HG03064 (cell line): ENCODE results near the gene FEV.

Source experiments
- ATAC-seq: cut with Tn5 transposase; IDR thresholded peaks from one replicate; pipeline ENCODE4 v1.9.1; 2021; ENCODE audit warnings: low read depth; ENCODE audit not compliant: unreplicated experiment

The FEV gene

GRCh38 chr2:219018286-219018685, 33.3 kb upstream of the FEV start:
- ATAC-seq, result no peak

DNA sequence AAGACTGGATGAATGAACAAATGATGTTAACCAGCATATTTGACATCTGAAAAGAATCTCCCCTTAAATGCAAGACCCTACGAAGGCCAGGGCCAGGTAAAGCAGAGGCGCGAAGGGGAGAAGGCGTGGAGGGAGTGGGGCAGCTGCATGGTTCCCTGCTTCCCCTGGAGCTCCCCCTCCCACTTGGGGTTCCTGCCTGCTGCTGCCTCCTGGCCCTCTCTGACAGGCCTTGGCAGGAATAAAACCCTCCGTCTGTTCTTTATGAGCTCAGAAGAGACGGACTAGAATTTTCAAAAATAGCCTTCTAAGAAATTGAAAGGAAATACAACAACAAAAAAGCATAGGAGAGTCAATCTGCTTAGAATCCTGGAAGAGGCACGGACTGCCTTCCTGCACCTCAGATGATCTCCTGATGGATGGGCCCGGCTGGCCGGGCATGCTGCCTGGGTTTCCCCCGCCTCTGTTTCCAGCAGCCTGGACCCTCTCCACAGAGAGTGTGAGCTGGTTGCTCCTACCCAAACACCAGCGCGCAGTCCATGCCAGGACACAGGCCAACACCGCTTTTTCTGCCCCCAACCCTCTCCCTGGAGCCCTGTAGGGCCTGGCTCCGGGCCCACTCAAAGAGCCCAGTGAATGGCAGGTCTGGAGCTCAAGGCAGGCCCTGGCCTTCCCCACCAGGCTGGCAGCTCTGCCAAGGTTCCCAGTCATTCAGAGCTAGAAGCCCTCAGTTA, 32.4 kb upstream of the FEV start:
- no peak for ATAC-seq

DNA sequence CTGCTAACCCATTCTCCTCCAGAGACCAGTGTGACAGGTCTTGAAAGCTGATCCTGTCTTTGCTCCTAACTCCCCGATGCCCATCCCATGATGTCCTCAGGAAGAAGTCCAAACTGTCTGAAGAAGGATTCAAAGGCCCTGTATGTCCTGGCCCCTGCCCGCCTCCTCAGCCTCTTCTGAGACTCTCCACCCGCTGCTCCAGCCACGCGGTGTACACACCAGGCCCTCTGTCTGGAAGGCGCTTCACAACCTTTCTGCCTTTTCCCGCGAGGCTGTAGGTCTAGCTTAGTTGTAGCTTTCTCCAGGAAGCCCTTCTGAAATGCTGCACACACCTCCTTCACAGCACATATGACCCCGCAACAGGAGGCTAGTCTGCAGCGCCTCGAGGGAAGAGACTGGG, 31.7 kb upstream of the FEV start:
- no peak for ATAC-seq

- ATAC-seq, result no peak
Observed at GRCh38 chr2:219010873-219011272, 25.9 kb upstream of the FEV start.

- ATAC-seq, result no peak
Observed at GRCh38 chr2:219010162-219010756, 25.3 kb upstream of the FEV start.

DNA sequence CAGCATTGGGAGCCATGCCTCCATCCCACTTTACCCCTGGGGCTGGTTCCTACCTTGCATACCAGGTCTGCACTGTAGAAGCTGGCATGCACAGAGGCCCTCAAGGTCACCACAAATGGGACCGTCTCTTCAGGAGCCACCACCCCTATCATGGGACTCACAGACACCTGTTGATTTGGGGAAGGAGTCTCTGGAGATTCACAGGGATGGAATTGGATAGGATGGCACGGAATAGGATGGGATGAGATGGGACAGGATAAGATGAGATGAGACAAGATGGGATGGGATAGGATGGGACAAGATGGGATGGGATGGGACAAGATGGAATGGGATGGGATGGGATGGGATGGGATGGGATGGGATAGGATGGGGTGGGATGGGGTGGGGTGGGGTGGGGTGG, 24.3 kb upstream of the FEV start:
- no peak for ATAC-seq

DNA sequence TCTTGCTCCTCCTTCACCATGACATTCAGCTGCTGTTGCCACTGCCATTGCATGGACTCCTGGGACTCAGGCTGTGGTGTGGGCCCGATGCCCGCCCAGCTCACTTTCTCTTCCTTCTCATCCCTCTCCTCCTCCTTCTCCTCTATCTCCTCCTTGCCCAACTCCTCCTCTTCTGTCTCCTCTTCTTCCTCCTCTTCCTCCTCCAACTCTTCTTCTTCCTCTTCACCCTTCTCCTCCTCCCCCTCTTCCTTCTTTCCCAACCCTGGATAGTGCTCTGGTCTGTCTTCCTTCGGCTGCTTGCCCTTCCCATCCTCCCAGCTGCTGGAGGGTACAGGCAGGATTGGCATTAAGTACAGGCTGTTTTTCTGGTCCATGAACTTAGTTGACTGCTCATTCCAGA, 19.0 kb upstream of the FEV start:
- ATAC-seq, result no peak

GRCh38 chr2:219003267-219003634, 18.3 kb upstream of the FEV start:
- no peak for ATAC-seq

DNA sequence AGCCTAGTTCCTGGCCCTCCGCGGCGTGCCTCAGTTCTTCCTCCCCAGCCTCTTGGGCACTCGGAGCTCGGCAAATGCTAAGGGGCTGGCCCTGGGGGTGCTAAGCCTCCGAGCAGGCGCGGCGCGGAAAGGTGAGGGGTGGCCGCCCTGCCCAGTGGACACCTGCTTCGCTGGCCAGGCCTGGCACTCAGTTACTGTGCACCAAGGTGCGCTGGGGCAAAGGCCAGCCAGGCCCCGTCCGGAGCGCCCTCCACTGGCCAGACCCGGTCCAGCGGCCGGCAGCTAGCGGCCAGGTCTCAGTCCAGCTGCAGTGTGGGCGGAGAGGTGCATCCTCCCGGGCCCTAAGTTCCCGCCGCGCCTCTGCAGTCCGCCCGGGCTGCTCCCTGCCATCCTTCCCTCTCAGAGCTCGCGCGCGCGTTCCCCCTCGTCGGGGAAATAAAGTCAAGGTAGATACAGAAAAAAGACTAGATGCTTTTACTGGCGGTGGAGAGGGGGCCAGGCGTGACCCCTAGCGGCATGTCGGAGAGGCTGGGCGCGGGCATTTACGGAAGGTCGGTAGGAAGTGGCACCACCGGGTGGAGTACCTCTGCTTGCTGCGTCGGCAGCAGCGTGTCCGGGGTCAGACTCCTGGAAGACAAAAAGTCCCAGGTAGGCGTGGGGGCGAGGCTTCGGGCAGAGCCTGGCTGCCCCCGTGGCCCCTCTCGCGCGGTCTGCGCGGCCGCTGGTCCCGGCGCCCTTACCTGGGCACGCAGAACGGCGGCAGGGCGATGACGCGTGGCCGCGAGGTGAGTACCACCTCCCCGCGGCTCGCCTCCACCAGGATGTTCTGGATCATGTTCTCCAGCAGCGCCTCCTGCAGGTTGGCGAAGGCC, 17.6 kb upstream of the FEV start:
- no peak for ATAC-seq

GRCh38 chr2:219001577-219002394, 16.8 kb upstream of the FEV start:
- ATAC-seq, result no peak

GRCh38 chr2:219001100-219001576, 16.2 kb upstream of the FEV start:
- ATAC-seq, result no peak

DNA sequence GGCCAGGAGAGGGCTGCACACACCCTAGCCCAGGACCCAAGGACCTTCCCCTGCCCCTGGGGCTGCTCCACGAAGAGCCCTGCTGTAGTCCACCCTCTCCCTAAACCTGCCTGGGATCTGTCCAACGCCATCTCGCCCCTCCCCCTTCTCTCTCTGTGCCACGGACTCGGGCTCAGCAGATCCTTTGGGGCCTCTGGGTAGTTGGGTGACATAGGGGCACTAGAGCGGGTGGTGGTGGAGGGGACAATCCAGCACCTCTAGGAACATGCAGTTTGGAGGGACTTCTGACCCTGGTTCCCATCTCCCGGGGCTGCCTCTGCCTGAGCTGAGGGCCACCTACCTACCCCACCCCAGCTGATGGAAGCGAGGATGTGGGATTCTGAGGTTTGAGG, 15.6 kb upstream of the FEV start:
- ATAC-seq, result no peak

DNA sequence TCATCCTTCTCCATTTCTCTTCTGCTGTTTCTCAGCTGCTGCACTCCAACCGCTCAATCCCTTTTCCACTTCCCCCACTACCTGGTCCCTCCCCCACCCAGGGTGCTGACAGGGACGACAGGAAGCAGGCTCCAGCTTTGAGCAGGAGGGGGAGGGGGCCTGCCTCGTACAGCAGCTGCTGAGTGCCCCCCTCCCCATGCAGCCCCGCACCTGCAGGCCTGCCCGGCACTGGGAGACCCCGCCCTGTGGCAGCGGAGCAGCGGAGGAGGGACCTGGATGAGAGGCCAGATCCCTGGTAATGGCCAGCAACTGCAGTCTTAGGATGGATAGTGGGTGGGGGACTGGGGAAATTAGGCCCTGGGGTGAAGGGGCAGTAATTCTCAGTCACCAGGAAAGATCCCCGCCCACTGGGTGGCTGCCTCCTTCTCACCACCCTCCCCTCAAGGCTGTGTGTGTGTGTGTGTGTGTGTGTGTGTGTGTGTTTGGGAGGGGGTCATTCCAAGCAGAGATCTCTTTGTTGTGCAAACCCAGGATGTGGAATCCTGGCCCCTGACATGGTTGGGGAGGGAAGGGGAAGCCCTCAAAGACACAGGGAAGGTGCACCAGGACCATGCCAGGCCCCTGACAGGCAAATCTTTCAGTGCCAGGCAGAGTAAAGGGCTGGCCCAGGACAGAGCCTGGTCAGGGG, 15.0 kb upstream of the FEV start:
- no peak for ATAC-seq

DNA sequence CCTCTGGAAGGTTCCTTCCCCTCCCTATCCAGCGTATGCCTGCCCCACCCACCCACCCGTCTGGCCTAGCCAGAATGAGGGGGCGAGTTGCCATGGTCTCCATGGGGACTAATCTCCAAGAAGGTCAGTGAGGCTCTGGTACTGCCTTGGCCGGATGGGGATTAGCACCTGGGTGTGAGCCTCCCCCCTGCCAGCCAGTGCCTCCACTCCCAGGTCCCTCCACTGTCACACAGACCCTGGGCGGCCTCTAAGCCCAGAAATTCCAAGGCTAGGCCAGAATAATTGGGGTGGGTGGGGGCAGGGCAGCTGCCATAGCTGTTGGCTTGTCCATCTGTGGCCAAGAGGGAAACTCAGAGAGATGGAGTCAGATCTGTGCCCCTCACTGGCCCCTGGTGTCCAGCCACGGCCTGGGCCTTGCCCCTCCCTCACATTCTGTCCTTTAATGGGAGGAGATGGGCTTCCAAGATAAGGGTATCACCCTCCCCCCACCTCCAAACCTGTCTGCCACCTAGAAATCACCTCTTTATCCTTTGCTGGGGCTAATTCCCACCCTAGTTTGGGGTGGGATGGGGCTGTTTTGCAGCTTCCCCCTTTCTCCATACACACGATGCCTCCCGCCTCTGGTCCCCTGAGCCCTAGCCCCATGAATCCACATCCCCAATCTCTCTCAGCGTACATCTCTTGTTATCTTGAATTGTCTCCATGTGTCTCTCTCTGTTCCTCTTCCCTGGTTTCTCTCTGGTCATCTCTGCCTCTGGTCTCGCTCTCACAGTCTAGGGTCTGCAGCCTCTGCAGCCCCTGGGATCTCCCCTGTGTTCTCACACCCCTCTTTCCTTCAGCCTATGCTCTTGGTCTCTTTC, 14.3 kb upstream of the FEV start:
- no peak for ATAC-seq

DNA sequence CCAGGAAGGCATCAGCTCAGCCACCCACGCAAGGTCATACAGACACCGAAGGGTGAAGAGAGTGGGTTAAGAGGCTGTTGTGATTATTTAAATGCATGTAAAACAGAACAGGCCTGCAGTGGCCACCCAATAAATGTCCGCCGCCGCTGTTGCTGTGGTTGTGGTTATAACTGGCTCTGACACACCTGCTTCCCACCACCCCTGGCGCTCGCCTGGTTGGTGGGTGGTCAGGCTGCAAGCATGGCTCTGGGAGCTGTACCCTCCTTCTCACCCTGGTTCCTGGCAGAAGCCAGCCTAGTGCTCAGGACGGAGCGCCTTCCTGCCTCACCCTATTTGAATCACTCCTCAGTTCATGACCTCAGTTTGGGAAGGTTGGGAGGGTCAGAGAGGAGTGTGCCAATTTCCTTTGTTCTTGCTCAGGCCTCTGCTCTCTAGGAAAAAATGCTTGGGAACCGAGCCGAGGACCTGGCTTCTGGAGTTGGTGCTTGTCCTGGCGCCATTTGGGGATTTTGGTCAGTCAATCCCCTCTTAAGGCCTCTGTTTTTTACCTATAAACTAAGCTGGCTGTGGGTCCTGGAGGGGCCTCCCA, 13.5 kb upstream of the FEV start:
- ATAC-seq, result no peak

DNA sequence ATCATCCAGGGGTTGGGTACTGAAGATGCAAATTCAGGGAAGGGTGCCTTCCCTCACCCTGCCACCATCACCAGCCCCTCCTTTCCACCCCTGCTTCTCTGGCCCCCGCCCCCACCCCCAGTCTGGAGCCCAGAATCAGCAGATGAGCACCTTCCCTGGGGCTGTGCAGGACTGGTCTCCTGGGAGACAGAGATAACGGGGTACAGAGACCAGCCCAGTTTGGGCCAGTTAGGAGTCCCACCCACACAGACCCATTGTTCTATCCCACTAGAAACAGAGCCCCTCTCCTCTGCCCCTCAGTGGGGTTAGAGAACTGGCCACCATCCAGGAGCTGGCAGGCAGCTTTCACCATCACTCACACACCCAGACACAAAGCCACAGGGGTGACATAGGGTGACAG, 12.7 kb upstream of the FEV start:
- ATAC-seq, result no peak

DNA sequence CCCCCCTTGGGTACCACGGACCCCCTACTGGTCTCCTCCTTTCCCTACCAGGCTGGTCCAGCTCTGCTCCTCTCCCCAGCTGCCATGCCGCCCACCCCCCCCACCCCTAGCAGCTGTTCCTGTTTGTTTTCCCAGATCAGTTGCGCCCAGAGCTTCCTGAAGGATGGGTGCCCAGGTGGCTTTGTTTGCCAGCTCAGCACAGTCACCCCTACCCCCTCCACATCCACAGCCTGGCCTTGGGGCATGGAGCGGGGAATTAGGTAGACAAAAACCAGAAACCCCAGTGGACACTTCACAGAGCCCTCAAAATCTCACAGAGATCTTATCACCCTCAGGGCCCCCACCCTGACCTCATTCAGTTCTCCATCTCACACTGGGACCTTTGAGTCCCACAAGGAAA, 12.0 kb upstream of the FEV start:
- ATAC-seq, result no peak

DNA sequence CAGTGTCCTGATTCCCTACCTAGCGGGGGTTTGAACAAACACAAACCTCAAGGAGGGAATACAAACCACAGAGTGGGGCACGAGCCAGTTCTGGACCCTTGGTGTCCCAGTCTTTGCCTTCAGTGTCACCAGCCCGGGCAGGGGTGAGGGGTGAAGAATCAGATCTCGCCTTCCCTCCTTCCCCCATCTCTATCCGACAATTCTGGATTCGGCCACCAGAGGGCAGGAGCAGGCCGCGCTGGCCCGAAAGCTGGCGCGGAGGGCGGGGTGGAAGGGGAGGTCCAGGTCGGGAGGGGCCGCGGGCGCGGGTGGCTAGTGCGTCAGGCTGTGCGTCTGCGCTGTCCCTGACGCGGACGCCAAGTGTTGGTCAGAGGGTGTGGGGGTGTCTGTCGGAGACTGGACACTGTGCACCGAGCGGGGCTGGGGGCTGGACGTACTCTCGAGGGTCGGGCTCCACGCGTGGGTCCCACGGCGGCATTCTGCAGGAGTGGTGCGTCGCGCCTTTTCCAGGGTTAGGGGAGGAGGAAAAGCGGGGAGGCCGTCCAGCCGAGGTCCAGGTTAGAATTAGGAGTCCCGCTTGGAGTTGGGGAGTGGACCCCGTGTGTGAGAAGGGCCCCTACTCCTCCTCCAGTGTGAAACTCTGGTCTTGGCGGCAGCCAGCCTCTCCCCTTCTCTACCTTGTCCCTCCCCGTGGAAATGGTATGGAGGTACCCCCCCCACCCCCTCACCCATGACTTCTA, 11.2 kb upstream of the FEV start:
- ATAC-seq, result no peak
